WI38 (cell line): ENCODE data around the gene SDS.
"Not testable (repeated sequence)": the region's sequence is repeated elsewhere in the genome, so short reads cannot be mapped to it uniquely, and the experiment has no call there.

Experiments
- H3K4me3 ChIP-seq: 2 replicates; pipeline ENCODE4 v1.5.1; 2011; ENCODE audit warnings: low read depth, mild to moderate bottlenecking, control low read depth, low read length
- TF ChIP-seq, protein P1 (sequence below): IDR thresholded peaks from 2 replicates; pipeline ENCODE4 v1.5.1; 2012; ENCODE audit warnings: low read depth, mild to moderate bottlenecking, control low read depth, low read length

Gene SDS

DNA sequence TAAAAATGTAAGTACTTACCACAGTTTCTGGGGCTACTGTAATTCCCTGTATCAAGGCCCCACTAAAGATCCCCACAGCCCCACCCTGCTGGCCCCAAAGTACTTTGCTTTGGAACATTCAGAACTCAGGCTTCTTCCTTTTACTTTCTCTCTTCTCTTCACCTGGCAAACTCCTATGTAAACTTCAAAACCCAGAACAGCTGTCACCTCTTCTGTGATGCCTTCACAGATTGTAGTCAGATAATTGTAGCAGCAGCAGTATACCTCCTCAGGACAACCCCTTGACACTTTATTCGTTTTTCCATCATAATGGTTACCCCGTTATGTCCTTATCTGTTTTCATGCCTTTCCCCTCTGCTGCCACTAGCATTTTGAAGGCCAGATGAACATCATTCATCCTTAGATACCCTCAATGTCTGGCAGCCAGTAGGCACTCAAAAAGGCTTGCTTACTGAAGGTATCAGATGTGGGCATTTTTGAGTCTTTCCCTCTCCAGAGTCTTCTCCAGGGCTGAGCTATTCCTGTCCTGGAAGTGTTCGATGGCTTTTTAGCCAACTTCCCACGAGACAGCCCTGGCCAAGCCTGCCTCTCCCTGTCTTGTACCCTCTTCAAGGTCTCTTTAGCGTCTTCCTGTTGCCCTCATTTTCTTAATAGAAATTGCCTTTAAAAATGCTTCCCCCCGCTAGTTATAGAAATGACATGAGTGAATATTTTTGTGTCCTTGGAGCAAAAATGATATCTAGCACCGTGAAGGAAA, 37.9 kb downstream of the SDS start:
- TF ChIP-seq, protein P1, sequence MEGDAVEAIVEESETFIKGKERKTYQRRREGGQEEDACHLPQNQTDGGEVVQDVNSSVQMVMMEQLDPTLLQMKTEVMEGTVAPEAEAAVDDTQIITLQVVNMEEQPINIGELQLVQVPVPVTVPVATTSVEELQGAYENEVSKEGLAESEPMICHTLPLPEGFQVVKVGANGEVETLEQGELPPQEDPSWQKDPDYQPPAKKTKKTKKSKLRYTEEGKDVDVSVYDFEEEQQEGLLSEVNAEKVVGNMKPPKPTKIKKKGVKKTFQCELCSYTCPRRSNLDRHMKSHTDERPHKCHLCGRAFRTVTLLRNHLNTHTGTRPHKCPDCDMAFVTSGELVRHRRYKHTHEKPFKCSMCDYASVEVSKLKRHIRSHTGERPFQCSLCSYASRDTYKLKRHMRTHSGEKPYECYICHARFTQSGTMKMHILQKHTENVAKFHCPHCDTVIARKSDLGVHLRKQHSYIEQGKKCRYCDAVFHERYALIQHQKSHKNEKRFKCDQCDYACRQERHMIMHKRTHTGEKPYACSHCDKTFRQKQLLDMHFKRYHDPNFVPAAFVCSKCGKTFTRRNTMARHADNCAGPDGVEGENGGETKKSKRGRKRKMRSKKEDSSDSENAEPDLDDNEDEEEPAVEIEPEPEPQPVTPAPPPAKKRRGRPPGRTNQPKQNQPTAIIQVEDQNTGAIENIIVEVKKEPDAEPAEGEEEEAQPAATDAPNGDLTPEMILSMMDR: no peak
- no peak overlapping the region for H3K4me3 ChIP-seq

DNA sequence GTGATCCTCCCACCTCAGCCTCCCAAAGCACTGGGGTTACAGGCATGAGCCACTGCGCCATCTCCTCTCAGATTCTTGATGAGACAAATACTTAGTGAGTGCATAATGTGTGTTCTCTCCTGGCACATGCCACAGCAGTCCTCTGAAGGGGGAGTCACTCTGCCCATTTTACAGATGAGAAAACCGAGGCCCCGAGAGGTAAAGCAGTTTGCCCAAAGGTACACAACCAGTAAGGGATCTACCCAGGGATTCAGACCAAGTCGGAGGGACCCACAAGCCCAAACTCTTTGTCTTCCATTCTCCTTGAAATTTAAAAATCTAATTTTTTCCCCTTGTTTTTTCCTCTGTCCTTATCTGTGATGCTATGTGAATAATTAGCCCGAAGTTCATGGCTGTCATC, 39.0 kb downstream of the SDS start:
- TF ChIP-seq, protein P1: no peak
- H3K4me3 ChIP-seq: no peak overlapping the region

DNA sequence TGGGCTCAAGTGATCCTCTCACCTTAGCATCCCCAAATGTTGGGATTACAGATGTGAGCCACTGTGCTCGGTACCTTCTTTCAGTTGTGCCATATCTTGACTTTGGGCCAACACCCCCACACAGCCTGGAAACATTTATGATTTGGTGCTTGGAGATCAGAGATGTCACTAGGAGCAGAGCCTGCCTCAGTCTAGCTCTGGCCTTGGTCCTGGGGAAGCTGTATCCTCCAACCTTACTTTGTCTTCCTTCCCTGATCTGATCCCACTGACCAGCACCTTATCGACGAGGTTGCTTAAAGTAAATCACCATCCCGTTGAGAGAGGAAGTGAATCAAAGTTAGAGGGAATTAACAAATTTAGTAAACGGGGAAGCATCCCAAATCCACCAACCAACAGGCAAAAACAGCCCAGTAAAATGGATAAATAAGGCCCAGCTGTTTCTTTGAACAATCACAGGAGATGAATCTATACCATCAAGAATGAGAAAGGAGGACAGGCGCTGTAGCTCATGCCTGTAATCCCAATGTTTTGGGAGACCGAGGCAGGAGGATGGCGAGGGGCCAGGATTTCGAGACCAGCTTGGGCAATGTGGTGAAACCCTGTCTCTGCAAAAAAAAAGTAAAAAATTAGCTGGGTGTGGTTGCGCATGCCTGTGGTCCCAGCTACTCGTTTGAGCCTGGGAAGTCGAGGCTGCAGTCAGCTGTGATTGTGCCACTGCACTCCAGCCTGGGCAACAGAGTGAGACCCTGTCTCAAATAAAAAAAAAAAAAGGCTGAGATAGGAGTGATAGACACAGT, 41.9 kb downstream of the SDS start:
- TF ChIP-seq, protein P1: no peak
- H3K4me3 ChIP-seq: no peak overlapping the region

DNA sequence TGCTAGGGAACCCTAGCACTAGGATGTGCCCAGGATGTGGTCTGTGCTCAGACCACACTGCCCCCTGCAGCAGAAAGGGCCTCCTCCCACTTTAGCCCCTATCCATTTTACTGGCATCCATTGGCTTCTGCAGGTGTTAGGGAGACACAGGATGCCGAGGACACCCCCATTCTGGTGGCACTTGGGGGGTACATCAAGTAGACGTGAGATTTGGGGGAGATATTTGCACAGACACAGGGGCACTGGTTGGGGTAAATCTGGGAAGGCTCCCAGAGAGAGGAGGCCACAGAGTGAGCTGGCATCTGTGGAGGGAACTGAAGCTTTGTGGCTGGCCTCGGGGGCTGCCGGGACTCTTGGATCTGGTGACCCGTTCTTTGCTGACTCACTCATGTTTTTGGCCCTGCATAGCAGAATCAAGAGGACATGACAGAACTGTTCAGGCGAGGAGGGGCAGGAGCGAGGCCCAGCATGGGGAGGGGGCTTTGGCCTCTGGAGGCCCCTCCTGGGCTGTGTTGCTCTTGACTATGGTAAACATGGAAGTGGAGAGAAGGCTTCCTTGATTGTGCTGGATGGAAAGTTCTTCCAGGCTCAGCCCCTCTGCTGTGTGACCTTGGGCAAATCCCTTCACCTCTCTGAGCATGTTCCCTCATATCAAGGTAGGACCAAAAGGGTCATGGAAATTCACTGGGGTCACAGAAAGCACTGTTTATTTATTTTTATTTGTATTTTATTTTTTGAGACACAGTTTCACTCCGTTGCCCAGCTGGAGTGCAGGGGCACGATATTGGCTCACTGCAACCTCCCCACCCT, 43.5 kb downstream of the SDS start:
- TF ChIP-seq, protein P1: no peak
- no peak overlapping the region for H3K4me3 ChIP-seq

DNA sequence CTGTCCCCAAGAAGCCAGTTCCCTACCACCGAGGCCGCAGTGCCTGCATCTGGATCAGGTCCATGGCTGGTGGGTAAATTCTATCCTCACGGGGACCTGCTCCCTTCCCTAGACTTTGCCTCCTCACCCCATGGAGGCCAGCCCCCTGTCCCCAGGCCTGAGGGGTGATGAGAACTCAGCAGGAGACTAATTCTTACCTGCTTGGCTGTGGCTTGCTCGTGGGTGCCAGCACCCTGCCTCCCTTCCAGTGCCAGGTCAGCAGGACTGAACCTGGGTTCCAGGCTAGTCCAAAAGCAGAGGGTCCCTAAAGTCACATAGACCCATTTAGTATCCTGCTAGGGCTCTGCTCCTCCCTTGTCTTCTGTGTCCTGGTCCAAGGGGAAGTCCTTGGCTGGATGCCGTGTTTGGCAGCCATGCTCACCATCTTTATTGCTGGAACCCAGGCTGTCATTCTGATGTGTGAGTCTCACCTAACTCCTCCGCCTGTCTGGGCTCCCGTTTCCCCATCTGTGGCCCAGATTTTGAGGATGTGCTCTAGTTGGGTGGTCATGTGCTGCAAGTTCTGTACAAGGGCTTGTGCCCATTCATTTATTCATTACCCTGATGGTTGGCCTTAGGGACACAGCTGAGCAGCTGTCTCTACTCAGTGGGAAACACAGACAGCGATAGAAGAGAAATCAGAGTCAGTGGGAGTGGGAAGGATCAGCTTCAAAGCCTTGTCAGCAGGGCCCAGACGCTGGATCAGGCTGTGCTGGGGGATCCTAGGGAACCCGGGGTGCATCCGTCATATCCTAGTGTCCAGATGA, 44.4 kb downstream of the SDS start:
- TF ChIP-seq, protein P1: no peak
- H3K4me3 ChIP-seq: peak overlapping the region; percentile 86

- TF ChIP-seq, protein P1: no peak
- H3K4me3 ChIP-seq: peak within 1 kb of the TSS; percentile 86
Measured at GRCh38 chr12:113358381-113359132, 45.1 kb downstream of the SDS start, which contains the start of gene PLBD2. PLBD2 (plus strand) TSS chr12:113358587; CDS start chr12:113358601, 14 bp downstream.

DNA sequence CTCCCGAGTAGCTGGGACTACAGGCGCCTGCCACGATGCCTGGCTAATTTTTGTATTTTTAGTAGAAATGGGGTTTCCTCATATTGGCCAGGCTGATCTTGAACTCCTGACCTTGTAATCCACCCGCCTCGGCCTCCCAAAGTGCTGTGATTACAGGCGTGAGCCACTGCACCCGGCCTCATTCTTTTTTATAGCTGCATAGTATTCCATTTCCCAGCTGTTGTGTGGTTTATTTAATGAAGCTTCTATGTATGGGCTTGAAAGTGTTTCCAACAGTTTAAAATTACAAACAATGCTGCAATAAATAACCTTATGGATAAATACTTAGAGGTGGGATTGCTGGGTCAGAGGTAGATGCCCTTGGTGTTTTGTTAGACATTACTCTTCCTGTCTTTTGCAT, 49.5 kb downstream of the SDS start:
- not testable (repeated sequence) for H3K4me3 ChIP-seq
